Lower leg skin (tissue), 3 donors: ENCODE data around the gene EIF2S3.
"Not testable (repeated sequence)": the region's sequence is repeated elsewhere in the genome, so short reads cannot be mapped to it uniquely, and the experiment has no call there.

ENCODE experiments used
- CTCF ChIP-seq, 3 donors: fragments of 450-650 bp; IDR thresholded peaks; one replicate each; pipeline ENCODE4 v1.5.1; 2016; ENCODE audit warnings: antibody characterized with exemption in 3 of 3, mild to moderate bottlenecking in 3 of 3, moderate library complexity in 2 of 3
- POLR2A ChIP-seq, 2 donors: fragments of 450-650 bp; IDR thresholded peaks; one replicate each; pipeline ENCODE4 v1.6.1; 2016 to 2017; ENCODE audit warnings: antibody characterized with exemption in 2 of 2, mild to moderate bottlenecking in 1 of 2, moderate library complexity in 1 of 2

- not testable (repeated sequence) for TF ChIP-seq CTCF, POLR2A (IDR thresholded peaks at IDR 0.05)
Observed at GRCh38 chrX:24046060-24046459, 8.7 kb upstream of the EIF2S3 start.
